Measurements from ENCODE around the gene SLC34A3.
A peak's percentile ranks its signal among the peaks of the same experiment; 100 is the strongest.

Gene SLC34A3

DNA sequence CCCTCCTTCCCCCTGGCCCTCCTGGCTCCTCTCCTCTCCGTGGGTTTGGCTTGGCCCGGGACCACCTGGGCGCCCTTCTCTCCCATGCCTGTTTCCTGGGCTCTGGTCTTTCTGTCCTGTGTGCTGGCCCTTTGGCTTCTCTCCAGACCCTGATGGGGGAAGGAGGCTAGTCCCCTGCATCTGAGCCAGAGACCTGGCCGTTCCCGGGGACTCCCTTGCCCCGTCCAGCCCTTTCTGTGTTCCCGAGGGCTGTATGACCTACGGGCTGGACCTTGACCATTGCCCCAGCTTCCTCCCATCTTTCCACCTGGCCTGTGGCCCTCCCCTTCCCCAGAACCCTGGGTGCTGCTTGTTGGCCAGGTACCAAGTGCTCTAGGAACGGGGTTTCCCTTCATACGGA is 32.8 kb downstream of the SLC34A3 start:
- no peak for DNase-seq

DNA sequence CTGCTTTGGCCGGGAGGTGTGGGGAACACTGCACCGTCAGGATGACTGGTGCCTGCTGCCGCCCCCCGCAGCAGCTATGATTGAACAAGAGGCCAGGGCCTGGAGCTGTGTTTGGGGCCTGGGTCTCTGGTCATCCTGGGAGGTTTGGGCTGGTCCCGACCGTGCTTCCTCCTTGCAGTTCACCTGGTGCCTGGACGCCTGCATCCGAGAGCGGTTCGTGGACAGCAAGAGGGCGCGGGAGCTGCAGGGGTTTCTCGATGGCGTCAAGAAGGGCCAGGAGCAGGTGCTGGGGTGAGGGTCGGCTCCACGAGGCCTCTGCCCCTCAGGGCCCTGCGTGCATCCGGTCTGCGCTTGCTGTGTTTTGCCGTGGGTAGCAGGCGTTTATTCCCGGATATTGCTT is 33.4 kb downstream of the SLC34A3 start:
- no peak for DNase-seq

DNA sequence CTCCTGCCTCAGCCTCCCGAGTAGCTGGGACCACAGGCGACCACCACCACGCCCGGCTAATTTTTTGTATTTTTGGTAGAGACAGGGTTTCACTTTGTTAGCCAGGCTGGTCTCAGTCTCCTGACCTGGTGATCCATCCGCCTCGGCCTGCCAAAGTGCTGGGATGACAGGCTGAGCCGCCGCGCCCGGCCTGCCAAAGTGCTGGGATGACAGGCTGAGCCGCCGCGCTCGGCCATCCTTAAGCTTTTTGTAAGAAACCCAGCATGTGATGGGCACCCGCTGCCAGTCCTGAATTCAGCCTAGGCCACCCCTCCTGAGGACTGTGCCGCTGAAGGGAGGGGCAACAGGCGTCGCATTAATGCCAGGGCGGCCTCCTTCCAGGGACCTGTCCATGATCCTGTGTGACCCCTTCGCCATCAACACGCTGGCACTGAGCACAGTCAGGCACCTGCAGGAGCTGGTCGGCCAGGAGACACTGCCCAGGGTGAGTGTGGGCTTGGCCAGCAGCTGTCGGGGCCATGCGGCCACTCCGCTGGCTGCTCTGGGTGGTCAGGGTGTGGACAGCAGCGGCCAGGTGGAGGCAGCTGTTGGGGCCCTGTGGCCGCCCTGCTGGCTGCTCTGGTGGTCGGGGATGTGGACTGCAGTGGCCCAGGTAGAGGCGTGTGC is 34.9 kb downstream of the SLC34A3 start:
- DNase-seq = no peak

DNA sequence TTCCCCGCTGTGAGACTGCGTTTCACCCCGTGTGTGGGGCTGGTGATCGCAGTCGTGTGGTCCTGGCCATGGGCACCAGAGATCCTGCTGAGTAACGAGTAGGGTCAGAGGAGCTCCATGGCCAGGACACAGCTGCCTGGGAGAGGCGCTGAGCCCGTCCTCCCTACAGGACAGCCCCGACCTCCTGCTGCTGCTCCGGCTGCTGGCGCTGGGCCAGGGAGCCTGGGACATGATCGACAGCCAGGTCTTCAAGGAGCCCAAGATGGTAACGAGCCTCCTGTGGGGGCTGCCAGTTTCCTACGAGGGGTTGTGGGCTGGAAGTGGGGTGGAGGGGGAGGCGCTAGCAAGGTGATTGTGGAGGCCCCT is 35.4 kb downstream of the SLC34A3 start:
- DNase-seq = no peak

DNA sequence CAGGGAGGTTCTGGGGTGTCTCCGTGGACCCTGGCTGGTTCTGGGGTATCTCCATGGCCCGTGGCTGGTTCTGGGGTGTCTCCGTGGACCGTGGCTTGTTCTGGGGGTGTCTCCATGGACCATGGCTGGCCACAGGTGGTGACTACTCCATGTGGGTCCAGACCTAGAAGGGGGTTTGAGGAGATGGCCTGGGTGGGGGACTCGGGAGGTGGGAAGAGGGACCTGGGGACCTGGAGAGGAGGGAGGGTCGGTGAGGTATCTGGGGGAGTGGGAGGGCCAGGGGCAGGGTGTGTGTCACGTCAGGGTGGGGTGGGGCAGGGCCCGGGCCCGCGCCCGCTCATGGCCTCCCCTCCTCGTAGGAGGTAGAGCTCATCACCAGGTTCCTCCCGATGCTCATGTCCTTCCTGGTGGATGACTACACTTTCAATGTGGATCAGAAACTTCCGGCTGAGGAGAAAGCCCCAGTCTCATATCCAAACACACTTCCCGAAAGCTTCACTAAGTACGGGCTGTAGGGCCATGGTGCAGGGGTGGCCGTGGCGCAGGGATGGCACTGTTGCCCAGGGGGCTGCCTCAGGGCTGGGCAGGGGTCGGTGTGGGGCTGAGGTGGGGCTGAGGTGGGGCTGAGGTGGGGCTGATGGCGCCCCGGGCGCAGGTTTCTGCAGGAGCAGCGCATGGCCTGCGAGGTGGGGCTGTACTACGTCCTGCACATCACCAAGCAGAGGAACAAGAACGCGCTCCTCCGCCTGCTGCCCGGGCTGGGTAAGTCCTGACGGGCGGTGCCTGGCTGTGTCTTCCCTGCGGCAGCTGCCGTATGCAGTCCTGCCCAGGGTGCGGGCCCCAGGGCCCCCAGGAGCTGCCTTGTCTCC is 36.1 kb downstream of the SLC34A3 start:
- no peak for DNase-seq

DNA sequence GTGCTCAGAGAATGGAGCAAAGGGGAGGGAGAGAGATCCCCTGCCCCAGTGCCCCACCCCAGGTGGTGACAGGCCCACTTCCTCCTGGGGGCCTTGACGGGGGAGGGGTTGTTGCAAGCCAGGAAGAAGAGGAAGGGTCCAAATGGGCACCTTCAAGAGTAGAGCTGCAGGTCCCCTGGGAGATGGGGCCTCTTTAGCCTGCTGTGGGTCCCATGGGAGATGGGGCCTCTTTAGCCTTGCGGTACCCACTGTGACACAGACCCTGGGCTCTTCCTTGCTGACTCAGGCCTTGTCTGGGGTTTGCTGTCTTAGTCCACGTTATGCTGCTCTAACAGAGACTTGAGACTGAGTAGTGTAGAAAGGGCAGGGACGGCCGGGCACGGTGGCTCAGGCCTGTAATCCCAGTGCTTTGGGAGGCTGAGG is 37.2 kb downstream of the SLC34A3 start:
- no peak for DNase-seq

DNA sequence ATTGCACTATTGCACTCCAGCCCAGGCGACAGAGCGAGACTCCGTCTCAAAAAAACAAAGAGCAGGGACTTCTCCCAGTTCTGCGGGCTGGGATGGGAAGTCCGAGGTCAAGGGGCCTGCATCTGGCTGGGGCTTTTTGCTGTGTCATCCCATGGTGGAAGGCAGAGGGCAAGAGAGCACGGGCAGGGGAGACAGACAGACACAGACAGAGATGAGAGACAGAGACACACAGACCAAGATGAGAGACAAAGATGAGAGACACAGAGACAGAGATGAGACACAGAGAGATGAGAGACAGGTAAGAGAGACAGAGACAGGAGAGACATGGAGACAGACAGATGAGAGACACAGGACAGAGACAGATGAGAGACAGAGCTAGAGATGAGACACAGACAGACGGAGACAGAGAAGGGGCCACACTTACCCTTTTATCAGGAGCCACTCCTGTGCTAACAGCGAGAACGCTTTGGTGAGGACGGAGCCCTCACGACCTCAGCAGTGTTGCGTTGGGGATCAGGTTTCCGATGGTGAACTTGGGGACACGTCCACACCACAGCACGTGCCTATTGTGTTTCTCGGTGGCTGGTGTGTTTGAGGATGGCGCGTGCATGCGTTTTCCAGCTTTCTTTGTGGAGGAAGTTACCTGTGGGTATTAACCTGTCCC is 38.0 kb downstream of the SLC34A3 start:
- DNase-seq = no peak

DNA sequence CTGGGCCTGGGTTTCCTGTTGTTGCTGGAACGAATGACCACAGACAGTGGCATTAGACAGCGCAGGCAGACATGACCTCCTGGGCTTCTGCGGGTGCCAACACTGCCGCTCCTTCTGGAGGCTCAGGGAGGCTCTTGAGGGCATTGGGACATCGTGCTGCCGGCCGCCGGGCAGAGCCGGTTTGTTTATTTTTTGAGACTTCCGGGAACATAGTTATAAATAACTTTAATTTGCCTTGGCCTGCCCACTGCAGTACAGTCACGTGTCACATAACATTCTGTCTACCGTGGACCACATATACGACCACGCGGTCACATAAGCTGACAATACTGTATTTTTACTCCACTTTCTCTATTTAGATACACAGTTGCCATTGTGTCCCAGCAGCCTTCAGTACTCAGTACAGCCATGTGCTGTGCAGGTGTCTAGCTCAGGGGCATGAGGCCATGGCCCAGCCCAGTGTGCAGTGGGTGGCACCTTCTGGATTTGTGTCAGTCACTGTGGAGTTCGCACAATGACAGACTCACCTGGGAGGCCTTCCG is 38.6 kb downstream of the SLC34A3 start:
- no peak for DNase-seq

DNA sequence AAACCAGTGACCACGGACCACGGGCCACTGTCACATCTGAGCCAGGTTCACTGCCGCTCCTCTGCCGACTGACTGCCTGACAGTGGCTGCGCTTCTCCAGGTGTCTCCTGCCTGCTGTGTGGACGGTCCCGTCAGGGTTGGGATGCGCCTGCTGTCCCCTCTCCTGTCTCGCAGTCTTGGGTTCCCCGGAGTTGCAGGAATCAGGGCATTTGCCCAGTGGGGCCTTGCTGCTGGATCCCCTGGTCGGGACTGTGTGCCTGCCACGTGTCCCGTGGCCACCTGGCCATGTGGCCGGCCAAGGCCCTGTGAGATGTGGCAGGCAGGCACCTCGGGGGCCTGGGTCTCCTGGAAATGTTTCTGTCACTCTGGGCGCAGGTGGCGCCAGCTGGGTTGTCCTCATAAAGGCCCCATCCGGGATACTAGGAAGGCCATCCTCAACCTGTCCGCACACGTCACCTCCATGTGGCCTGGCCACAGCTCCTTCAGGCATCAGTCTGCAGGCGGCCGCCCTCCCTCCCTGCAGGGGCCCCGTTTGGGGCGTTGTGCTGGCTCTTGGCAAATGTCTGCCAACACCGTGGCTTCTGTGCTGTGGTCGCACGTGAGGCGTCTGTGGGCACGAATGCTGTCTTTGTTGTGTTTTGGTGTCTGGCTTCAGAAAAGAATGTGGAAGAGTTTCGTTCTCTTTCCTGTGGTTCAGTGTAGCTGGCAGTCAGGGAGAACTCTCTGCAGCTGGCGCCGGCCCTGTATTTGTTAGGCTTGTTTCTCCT is 40.4 kb downstream of the SLC34A3 start:
- DNase-seq = no peak

DNA sequence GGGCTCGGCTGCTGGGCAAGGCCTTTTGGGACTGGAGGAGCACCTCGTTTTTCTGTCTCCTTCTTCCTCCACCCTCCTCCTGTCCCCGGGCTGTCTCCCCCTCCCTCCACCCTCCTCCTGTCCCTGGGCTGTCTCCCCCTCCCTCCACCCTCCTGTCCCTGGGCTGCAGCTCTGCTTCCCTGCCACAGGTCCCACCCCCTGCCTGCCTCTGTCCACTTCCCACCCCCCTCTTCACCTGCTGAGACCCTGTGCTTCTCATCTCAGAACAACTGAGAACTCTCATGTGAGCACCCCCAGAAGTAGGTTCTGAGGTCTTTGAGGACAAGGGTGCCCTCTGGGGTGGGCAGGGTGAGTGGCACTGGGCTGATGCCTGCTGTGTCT is 41.0 kb downstream of the SLC34A3 start:
- DNase-seq = no peak

DNA sequence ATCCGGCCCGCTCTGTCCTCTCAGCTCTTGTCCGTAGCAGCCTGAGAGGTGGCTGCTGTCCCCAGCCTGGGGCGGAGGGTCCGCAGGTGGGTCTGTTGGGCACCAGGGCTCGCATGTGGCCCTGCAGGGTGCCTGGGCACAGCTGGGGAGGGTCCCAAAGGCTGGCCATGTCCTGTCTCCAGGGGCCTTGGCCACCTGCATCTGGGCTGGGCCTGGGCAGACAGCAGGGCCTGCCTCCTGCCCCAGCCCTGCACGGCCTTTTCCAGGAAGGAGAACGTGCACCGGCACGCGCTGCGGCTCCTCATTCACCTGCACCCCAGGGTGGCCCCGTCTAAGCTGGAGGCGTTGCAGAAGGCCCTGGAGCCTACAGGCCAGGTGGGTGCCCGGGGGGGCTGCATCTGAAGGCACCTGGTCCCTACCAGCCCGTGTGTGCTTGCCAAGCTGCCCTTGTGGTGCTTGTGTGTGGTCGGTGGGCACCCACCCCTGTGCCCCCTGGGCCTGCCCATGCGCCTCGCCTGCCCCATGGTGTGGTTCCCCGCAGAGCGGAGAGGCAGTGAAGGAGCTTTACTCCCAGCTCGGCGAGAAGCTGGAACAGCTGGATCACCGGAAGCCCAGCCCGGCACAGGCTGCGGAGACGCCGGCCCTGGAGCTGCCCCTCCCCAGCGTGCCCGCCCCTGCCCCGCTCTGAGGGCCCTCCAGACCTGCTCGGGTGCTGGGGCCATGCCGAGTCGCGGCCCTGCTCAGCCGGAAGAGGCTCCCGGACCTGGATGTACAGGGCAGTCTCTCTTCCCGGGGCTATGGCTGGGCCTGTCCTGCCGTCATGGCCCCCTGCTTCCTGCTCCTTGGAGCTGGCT is 41.8 kb downstream of the SLC34A3 start:
- DNase-seq = no peak

DNA sequence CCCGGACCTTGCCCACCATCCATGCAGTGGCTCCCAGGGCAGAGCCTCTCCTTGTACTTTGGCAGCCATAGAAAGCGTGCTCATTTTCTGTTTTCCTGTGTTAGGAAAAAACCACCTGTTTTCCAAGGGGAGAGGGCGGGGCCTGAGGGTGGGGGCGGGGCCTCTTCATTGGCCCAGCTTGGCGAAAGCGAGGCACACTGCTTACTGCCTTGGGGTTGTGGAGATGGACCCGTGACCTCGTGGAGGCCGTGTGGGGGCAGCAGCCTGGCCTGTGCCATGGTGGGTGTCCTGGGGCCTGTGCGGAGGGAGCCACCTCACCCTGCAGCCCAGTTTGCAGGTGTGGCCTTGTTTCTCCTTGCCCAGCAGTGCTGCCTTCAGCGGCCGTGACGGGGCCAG is 42.4 kb downstream of the SLC34A3 start:
- no peak for DNase-seq

DNA sequence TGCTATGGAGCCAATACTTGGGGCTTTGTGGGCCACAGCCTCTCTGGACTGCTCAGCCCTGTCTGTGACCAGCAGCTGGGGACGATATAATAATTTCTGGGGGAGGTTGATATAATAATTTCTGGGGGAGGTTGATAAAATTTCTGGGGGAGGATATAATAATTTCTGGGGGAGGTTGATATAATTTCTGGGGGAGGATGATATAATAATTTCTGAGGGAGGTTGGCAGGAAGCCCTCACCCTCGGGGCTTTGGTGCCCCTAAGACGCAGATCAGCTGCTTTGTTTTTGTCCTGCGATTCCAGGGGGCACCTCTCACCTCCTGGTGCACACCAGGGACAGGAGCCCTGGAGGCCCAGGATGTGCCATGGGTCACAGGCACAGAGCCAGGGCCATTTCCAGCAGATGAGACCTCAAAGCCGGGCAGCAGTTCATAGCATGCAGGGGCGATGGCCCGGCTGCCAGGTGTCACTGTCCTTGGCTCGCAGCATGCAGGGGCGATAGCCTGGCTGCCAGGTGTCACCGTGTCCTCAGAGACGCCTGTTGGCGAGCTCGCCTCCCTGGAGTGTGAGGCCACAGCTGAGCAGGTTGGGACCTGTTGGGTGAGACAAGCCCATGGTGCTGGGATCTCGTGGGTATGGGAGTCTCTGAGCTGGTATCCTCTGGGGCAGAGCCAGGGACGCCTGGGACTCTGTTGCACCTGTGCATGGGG is 43.1 kb downstream of the SLC34A3 start:
- no peak for DNase-seq

DNA sequence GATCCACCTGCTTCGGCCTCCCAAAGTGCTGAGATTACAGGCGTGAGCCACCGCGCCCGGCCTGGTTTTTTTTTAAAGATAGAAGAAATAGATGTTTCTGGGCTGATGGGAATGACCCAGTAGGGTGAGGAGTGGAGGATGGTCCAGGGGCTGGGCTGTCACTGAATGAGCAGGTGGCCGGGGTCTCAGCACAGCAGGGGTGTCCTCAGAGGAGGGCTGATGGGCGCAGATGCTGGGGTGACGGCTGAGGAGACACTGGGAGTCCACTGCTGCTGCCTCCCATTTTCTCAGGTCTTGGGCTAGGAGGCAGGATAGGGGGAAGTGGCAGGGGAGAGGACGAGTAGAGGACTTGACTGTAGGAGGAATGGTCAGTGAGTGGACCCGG is 44.5 kb downstream of the SLC34A3 start:
- no peak for DNase-seq

DNA sequence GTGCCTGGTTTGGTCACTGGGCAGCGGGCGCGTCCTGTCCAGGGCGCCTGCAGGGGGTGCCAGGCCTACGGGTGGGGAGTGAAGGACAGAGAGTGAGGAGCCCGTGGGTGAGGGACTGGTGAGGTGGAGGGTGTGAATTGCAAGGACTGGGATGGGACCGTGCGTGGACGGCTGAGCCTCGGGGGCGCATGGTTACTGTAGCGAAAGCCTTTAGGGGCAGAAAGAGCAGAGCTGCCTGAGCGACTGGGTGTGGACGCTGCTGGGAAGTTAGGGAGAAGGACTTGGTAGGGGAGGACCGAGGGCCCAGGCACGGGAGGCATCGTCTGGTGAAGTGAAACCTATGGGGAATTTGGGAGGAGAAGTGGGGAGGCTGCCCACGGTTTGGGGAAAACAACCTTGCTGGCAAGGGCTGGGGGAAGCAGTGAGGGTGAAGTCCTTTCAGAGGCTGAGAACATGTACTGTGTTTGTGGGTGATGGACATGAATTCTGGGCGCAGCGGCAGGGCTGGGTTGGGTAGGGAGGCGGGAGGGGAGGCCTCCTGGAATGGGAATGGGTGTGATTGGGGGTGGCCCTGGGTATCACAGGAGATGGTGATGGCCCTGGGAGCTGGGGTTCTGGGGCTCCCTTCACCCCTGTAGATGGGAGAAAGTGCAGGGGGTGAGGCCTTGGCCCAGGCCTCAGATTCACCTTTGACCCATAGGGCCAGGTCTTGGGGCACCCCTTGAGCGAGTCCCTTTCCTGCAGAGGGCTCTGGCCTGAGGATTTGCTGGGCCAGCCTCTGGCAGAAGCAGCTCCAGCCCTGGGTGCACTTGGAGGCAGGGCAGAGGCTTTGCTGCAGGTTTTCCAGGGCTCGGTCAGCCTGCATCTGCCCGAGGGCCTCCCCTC is 45.1 kb downstream of the SLC34A3 start:
- no peak for DNase-seq

DNA sequence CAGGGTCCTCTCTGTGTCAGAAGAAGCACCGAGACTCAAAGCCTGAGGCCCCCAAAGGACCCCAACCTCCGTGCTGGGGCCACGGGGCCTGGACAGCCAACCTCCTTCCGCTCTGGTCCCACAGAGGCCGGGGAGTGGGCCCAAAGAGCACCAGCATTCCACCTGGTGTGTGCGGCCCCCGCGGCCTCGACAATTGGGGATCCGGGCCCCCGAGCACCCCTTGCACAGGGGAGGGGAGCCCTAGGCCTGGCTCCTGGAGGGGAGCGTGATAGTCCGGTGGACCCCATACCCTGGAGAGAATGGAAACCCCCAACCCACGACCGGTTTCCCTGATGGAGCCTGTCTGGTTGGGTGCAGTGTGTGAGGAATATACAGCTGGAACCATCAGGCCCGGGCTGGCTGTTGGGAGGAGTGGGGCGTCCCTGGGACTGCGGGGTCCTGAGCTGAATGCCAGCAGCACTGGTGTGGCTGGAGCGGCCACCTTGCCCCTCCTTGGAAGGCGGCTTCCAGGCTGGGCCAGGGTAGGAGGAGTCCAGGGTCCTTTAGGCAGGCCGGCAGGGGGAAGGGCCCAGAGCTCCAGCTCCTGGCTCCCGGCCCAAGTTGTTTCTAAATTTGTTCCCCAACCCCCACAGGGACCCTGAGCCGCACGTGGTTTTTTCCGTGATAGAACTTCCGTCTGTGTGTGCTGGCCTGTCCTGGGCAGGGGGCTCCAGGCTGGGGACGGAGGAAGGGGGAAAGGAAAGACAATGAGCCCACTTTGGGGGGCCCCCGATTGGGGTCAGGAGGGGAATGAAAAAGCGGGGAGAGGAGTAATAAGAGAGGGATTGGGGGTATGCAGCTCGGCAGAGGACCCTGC is 46.0 kb downstream of the SLC34A3 start:
- DNase-seq = no peak

DNA sequence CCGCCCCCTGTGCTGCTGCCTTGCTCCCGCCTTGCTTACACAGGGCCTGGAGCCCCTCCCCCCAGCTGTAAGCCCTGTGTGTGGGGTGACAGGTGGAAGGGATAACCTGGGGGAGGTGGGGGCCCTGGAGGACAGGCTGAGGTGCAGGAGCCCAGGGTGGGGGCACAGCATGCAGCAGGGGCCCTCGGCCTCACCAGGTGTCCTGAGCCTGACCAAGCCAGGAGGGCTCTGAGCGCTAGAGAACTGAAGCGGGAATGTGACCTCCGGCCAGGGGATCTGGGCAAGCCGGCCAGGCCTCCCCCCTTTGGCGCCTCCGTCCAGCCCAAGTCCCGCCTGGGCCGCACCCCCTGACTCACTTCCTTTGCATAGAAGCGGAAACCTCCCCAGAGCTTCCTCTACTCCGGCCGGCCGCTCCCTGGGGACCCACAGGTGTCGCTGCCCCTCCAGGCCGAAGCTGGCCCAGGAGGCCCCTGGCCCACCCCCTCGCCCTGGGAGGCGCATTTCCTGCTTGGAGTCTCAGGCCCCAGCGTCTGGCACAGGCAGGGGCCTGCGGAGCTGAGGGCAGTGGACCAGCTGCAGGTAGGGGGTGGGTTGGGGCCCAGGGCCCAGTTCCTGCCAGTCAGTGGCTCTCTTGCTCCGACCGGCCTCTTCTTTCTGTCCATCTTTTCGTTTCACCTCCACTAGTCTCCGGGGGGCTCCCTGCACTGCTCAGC is 46.8 kb downstream of the SLC34A3 start, which contains the start of gene TOR4A:
TSS of gene TOR4A (plus strand) at position 398 of the 713 bp plus-strand sequence. CDS start 964 bp downstream, outside the sequence.
- peak; percentile 82 for DNase-seq

DNA sequence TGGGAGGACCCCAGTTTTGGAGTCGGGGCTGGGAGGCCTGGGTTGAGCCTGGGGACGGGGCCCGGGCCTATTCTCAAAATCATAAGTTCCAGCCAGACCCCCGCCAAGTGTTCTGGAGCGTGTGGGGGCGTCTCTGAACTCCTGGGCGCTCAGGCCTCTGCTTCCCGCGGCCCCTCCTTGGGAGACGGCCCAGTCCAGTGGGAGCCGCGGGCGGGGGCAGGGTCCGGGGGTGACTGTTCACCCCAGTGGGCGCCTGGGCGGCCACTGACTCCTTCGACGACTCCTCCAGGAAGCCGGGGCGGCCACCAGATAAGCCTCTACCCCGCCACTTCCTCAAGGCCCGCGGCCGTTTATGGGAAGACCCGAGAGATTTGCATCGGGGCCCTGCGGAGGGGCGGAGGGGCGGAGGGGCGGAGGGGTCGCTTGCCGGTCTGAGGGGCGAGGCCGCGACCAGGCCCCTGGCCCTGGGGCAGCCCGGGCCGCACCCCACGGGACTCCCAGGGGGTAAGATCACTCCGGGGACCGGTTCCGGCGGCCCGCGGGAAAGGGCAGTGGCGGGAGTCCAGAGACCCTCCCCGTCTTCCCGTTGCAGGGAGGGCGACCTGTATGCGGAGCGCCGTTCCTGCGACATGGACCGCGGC is 47.5 kb downstream of the SLC34A3 start:
- no peak for DNase-seq

All from activated CD8-positive, alpha-beta memory T cell treated with anti-CD3 and anti-CD28 coated beads, Interleukin-2, amount 50 U/mL, for 48 hours (primary cell).